Measurements from ENCODE around the gene COMMD9.

COMMD9 gene

DNA sequence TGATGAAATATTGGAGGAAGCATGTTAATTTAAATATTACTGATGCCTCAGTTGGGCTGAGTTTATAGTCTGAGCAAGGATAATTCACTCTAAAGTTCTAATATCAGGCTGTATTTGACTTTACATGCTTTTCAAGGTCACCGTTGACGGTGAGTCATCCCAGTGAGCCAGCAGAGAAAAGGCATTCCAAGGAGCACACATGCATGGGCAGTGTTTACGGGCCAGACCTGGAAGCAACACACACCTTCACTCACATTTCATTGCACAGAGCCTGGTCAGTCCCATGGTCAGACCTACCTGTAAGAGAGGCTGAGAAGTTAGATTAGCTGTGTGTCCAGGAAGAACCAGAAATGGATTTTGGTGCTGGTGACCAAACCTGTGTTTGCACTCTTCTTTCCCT, 53.5 kb downstream of the COMMD9 start:
- Histone ChIP-seq H2AFZ (no peak overlapping the region), H3K9ac (no peak overlapping the region), H3K4me3 (ENCODE audit: low read depth, low read length) (no peak overlapping the region), H3K9me3 (ENCODE audit: control insufficient read depth, low read length) (no peaks in the 10 kb centered on the region), H3K4me1 (no peaks in the 10 kb centered on the region), H3K79me2 (no peaks in the 10 kb centered on the region), H3K36me3 (ENCODE audit: control insufficient read depth, insufficient read depth, low read length) (no peaks in the 10 kb centered on the region), H3K27me3 (ENCODE audit: control insufficient read depth, insufficient read depth, low read length) (no peaks in the 10 kb centered on the region), H3K27ac (no peak overlapping the region), H3K4me2 (ENCODE audit: low read length) (no peak overlapping the region)
- TF ChIP-seq, protein P1, sequence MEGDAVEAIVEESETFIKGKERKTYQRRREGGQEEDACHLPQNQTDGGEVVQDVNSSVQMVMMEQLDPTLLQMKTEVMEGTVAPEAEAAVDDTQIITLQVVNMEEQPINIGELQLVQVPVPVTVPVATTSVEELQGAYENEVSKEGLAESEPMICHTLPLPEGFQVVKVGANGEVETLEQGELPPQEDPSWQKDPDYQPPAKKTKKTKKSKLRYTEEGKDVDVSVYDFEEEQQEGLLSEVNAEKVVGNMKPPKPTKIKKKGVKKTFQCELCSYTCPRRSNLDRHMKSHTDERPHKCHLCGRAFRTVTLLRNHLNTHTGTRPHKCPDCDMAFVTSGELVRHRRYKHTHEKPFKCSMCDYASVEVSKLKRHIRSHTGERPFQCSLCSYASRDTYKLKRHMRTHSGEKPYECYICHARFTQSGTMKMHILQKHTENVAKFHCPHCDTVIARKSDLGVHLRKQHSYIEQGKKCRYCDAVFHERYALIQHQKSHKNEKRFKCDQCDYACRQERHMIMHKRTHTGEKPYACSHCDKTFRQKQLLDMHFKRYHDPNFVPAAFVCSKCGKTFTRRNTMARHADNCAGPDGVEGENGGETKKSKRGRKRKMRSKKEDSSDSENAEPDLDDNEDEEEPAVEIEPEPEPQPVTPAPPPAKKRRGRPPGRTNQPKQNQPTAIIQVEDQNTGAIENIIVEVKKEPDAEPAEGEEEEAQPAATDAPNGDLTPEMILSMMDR (IDR thresholded peaks at IDR 0.05) = no peak

DNA sequence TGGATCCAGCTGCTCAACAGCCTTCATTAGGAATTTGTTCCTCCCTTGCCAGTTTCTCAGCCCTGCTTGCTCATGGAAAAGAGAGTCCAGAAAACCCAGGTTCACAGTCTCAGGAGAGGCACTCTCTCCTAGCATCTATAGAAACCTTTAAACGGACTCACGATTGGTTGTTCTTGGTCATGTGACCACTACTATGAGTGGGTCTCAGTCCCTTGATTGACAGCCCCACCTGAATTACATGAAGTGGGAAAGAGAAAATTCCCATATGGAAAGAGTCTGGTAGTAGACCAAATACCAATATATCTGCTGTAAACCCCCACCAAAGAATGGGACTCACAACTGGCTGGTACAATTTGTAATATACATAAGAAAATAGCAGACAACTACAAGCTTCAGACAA, 54.4 kb downstream of the COMMD9 start:
- Histone ChIP-seq H2AFZ (no peak overlapping the region), H3K4me2 (ENCODE audit: low read length) (no peak overlapping the region), H3K9me3 (ENCODE audit: control insufficient read depth, low read length) (no peaks in the 10 kb centered on the region), H3K36me3 (ENCODE audit: control insufficient read depth, insufficient read depth, low read length) (no peaks in the 10 kb centered on the region), H3K4me1 (no peaks in the 10 kb centered on the region), H3K79me2 (no peaks in the 10 kb centered on the region), H3K27ac (no peak overlapping the region), H3K27me3 (ENCODE audit: control insufficient read depth, insufficient read depth, low read length) (no peaks in the 10 kb centered on the region), H3K9ac (no peak overlapping the region), H3K4me3 (ENCODE audit: low read depth, low read length) (no peak overlapping the region)
- TF ChIP-seq, protein P1 (IDR thresholded peaks at IDR 0.05) = no peak

DNA sequence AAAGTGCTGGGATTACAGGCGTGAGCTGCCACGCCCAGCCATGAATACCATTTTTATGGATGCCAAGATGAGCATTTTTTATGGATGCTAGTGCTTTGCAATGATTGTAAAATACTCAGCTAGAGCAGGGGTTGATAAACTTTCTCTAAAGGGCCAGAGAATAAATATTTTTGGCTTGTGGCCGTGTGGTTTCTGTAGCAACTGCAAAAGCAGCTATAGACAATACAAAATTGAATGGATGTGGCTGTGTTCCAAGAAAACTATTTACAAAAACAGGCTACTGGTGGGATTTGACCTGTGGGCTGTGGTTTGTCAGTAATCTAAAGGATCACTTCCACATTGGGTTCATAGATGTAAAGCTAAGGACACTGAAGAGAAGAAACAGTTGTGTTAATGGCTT, 56.0 kb downstream of the COMMD9 start:
- Histone ChIP-seq H3K9me3 (ENCODE audit: control insufficient read depth, low read length) (no peaks in the 10 kb centered on the region), H2AFZ (no peak overlapping the region), H3K9ac (no peak overlapping the region), H3K27ac (no peak overlapping the region), H3K79me2 (no peaks in the 10 kb centered on the region), H3K36me3 (ENCODE audit: control insufficient read depth, insufficient read depth, low read length) (no peaks in the 10 kb centered on the region), H3K4me3 (ENCODE audit: low read depth, low read length) (no peak overlapping the region), H3K27me3 (ENCODE audit: control insufficient read depth, insufficient read depth, low read length) (no peaks in the 10 kb centered on the region), H3K4me1 (no peaks in the 10 kb centered on the region), H3K4me2 (ENCODE audit: low read length) (no peak overlapping the region)
- TF ChIP-seq, protein P1 (IDR thresholded peaks at IDR 0.05) = no peak

DNA sequence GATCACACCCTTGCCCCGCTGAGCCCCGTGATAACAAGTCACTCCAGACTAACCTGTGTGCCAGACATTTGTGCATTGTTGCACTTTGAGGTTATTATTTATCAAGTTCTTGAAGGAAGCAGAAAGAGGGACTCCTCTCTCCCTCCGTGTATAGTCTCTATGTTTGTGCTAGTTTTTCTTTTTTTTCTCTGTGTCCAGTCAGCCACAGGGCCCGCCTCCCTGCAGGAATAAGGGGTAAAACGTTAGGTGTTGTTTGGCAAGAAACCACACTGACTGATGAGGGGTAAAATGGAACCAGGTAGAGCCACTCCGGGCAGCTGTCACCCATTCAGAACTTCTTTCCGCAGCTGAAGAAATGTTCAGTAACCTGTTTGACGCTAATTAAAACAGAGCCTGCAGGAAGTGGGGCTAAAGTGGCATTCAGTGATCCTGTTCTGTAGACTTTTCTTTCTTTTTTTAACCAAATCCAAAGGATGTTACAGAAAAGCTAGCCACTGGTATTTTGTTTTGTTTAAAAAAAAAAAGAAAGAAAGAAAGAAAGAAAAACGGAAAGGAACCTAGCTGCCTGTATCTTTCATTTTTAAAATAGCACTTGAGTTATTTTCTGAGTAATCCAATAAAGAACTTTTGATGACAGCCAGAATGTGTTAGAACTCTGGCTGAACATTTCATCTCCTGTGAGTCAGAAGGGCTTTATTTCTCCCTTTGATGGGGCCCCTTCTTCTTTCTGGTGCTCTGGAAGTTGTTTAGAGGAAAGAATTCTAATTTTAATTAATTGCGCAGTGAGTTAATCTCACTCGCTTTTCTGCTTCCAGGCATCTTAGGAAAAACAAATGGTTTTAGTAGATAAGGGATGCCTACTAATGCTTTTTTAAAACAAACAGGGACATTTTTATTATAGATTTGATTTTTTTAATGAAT, 58.2 kb downstream of the COMMD9 start:
- H3K27me3 ChIP-seq (ENCODE audit: control insufficient read depth, insufficient read depth, low read length) = no peaks in the 10 kb centered on the region
- no peak overlapping the region for H3K4me2 ChIP-seq (ENCODE audit: low read length)
- H3K4me1 ChIP-seq = no peaks in the 10 kb centered on the region
- no peak overlapping the region for H3K9ac ChIP-seq
- H3K79me2 ChIP-seq = no peaks in the 10 kb centered on the region
- no peaks in the 10 kb centered on the region for H3K36me3 ChIP-seq (ENCODE audit: control insufficient read depth, insufficient read depth, low read length)
- H2AFZ ChIP-seq = no peak overlapping the region
- H3K9me3 ChIP-seq (ENCODE audit: control insufficient read depth, low read length) = no peaks in the 10 kb centered on the region
- no peak overlapping the region for H3K4me3 ChIP-seq (ENCODE audit: low read depth, low read length)
- TF ChIP-seq, protein P1 (IDR thresholded peaks at IDR 0.05) = no peak
- no peak overlapping the region for H3K27ac ChIP-seq

All from parathyroid adenoma (tissue), 2 donors.